HG03025 (cell line): Measurements from ENCODE around the gene NRAP.

Experiments used
- ATAC-seq: cut with Tn5 transposase; IDR thresholded peaks from one replicate; pipeline ENCODE4 v1.9.1; 2021; ENCODE audit warnings: mild to moderate bottlenecking, moderate library complexity; ENCODE audit not compliant: unreplicated experiment, low FRiP score

NRAP gene

DNA sequence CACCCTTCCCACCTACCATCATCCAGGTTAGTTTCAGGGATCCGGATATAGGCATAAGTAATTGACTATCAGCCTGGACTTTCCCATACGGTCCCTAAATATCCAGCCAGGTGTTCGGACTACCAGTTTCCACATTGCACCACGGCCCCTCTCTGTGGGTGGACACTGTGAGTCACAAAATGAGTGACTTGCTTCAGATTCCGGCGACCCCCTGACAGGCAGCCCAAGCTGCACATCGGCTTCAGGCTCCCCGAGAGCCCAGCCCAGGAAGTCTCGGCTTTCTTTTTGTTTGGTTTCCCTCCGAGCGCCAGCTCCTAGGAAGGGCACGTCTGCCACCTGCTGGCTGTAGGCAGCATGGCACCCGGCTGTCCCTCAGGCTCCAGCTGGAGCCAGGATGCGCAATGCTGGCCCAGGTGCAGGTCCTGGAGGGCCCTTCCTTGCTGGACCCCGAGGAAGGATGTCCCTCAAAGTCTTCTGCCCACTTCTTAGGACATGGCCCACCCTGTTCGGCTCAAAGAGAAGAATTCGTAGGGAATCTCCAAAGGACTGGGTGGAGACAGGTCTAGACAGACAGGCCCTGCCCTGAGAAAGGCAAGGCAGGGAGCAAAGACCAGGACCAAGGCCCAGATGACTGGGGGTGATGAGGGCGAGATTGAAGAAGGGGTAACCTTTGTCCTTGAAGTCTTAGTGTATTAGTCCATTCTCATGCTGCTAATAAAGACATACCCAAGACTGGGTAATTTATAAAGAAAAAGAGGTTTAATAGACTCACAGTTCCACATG, 100.3 kb downstream of the NRAP start:
- peak; percentile 97 for ATAC-seq

DNA sequence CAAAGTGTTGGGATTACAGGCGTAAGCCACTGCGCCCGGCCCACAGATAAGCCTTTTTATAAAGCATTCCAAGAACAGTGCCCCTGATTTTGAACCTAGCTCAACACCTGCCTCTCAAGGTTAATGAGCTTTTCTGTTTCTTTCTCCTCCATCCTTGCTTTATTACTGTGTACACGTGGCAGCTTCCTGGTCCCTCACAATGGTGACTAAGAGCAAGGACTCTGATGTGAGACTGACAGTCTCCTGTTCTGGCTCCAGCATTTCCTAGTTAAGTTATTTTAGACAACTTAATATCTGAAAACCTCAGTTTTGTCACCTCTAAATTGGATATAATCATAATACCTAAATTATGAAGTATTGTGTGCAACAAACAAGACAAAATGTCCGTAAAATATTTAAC, 101.1 kb downstream of the NRAP start:
- ATAC-seq: no peak

DNA sequence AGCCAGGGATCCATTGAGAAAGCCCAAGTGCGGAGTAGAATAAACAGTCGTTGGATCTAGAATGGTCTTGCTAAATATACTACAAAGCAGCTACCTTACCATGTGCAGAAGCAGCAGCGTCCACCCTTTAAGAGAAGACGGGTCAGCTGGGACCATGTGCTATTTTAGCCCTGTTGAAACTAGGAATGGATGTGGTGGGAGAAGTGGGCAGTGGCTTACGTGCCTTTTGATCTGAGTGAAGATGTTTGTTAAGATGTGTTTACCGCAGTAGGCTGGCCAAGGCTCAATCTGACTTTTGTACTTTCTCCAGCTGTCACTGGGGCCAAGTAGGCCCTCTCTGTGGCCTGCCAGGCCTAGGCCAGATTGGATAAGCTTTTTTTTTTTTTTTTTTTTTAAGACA, 101.8 kb downstream of the NRAP start:
- no peak for ATAC-seq

DNA sequence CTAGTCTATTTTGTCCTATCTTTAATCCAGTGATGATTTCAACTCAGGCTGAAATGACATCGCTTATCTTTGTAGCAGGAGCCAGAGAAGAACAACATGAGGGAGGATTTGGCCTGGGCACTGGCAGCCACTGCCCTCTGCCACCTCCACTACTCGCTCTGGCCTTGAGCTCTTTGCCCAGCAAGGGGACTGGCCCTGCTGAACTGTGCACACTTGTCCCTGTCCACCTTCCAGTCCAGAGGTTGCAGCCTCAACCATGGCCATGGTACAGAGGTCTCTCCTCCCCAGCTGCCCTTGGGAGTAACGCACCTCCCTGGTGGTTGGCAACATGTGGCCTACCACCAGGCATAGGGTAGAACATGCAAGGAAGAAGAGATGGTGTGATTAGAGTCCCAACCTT, 102.6 kb downstream of the NRAP start:
- ATAC-seq: no peak

DNA sequence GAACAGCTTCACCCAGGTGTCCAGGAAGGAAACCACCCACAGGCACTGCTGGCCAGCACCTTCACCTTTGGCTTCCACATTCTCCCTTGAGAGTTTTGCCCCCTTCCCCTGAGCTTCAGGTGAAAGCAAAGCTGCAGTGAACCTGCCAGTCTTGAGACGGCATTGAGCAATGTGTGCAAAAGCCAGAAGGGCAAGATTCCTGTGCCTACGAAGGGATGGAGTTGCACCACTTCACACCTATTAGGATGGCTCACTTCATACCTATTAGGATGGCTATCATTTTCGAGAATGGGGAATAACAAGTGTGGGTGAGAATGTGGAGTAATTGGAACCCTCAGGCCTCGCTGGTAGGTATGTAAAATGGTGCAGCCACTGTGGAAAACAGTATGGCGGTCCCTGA, 103.8 kb downstream of the NRAP start:
- ATAC-seq: no peak

DNA sequence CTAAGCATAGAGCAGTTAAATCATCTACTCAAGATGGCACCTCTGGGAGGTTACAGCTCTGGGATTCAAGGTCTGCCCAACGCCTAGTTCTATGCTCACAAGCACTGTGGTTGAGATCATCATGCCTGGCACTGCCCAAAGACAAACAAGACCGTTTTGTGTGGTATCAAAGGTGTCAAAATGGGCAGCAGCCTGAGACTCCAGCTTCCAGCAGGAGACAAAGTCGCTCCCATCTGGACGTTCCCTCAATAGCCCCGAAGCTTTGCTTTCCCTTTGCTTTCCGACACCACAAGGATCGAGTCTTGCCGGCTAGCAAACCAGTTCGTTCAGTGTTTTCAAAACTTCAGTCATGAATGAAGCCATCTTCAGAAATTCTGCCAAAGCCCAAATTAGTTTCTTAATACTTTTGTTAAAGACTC, 105.9 kb downstream of the NRAP start:
- no peak for ATAC-seq

DNA sequence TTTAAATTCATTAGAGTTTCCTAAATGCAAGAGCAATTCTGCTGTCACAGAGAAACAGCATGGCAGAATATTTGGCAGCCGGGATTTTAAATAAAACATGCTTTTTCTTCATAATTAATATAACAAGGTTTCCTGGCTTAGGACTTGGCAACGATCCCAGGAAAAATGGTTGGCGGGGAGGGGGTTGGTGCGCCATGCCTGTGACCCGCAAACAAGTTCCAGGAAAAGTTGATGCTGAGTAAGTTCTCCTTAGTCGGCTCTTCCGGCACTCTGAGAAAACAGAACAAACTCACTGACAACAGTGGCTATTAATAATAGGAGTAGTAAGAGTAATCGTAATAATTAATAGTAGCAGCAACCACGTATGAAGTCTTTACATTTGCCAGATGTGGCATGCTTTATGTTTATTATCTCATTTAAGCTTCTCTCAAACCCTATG, 106.4 kb downstream of the NRAP start:
- ATAC-seq: no peak

DNA sequence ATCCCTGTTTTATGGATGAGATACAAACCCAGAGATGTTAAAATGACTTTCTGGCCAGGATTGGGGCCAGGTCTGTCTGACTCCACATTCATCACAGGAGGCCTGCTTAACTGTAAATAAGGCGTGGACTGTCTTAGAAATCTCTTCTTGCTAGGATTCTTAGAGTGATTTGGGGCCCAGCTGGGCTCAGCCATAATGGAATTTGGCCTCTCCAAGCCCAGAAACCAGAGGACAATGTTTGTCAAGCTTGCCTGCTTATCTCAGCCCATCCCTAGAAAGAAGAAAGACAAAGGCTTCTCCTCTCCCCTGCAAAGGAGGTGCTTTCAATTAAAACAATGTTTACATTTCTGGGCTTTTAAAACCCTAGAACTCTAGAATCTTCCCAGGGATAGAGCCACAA, 108.1 kb downstream of the NRAP start:
- ATAC-seq: no peak

DNA sequence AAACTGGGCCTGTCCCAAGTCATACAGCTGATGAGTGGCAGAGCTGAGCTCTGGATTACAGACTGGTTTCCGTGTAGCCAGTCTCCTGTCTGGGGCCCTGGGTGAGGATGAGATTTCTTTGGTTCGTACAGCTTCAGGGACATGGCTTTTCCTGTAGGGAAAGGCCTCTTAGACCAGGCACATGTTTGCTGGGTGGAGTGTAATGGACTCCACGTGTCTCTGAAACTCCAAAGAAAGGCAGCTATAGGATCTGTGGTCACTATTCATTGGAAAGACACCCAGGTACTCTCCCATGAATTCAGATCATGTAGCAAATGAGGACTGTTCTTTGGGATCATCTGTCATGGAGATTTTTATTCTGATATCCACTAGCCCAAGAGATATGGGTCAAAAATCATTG, 108.6 kb downstream of the NRAP start:
- no peak for ATAC-seq

DNA sequence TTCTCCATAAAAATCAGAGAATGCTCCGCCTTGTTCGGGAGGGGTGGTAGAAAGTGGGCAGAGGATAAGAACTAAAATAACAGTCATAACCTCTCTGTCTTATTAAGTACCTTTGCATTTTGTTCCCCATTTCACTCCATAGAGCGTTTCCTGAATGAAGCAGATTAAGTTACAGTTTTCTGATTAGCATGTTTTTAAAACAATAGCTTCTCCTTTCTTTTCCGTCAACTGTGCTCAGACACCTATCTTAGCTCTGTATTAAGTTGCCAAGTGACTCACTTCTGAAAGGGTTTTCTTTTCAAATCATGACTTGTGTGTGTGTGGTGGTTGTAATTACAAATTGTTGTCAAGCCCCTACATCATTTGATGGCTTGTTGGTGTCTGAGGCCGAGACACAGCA, 109.6 kb downstream of the NRAP start:
- ATAC-seq: no peak

DNA sequence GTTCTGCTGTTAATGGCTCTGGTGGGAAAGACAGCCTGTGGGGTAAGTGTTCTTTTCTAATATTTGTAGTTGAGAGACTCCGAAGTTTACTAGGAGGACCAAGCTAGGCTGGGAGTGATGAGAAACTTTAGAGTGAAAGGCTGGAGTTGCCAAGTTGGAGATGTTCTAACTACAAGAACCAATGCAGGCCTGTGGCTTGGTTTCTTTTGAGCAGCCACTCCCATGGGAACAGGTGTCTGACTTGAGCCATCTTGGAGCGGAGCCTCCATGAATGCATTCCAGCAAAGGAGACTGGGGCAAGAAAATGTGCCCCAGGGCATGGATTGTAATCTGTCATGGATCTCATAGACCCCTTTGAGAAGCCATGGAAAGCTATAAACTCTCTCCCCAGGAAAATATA, 110.7 kb downstream of the NRAP start:
- ATAC-seq: no peak

DNA sequence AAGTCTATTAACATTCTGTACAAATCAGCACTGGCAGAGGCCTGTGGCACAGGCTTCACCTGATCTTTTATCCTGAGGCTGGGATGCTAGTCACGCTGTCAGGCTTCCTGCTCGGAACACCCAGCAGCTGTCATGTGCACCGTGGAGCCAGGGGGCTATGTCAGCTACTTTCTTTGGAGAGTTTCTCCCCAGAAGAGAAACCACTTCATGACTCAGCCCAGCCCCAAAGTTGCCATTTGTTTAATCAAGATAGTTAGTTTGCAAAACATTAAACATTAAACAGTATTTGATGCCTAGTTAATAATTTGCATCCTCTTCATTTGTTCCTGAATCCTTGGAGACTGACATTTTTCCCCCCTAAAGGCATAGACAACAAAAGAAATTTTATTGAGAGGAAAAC, 111.1 kb downstream of the NRAP start, which contains the start of gene HABP2:
Gene HABP2 (plus strand): TSS at position 353 of the 400 bp plus-strand sequence. CDS start 69 bp downstream, outside the sequence.
- ATAC-seq: no peak

DNA sequence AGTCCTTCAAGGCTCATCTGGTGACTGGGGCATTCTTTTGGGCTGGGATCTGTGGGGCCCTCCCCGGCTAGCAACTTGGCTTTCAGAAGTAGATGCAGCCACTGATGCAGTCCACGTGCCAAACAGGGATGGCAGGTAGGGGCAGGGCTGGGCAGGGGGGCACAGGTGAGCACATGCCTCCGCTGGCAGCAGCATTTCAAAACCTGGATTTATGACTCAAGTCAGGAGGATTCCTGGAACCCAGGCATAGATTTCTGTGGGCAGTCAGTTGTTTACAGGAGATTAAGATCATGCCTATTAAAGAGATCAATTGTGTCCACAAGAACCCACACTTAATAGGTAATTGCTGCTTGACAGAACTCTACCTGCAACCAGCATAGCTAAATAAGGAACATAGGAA, 111.8 kb downstream of the NRAP start:
- no peak for ATAC-seq

DNA sequence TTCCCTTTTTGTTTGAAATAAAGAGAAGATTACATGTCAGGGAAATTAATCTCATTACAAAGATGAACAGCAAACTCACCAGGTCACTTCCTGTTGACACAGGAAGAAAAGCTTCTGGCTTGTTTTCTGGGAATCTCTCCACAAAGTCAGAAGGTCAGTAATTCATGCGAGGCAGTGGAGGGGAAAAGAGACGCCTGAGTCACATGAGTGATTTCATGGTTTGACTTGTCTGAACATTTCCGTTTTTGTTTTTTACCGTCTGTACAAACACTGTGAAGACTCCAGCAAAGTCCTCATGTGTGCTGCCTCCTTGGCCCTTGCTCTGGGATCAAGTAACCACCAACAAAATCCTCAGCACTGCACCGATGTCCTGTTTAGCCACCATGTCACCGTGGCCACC, 113.5 kb downstream of the NRAP start:
- ATAC-seq: no peak

DNA sequence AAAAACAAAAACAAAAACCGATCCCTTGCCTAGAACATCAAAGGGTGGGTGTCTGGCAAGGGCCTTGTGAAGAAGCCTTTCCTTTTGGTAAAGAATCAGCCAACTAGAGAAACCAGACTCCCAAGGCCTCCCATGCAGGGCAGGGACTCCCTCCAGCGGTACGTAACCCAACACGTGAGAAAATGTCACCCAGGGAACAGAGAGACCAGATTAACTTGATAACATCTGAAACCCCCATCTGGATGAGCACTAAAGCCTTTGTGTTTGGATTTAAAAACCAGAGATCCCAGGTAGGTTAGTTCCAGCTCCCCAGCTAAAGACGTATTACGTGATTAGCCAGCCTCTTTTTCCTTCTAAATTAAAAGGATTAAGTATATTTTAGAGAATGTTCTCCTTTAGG, 114.0 kb downstream of the NRAP start:
- no peak for ATAC-seq

DNA sequence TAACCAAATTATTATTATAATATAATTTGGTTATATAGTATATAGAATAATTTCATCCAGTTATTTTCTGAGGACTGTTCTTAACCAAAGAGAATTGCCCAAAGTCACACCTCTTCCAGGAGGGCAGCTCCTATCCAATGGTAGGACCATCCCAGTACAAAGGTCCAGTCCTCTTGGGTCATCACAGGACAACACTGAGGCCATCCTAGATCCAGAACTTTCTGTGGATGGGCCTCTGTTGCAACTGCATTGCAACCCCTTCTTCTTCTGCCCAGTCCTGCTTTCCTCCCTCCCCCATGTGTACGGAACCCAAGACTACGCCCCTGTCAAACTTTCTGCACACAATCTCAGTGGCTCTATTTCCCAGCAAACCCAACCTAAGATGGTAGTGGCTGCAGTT, 116.4 kb downstream of the NRAP start:
- no peak for ATAC-seq

DNA sequence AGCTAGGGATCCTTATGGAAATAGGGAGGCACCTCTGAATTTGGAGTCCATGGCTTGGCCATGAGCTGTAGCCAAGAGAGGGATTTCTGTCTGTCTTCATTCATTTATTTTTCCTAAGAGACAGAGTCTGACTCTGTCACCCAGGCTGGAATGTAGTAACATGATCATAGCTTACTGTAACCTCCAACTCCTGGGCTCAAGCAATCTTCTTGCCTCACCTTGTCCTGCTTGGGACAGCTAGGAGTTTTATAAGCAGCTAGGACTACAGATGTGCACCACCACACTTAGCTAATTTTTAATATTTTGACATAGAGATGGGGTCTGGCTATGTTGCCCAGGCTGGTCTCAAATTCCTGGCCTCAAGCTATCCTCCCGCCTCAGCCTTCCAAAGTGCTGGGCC, 119.4 kb downstream of the NRAP start:
- no peak for ATAC-seq

DNA sequence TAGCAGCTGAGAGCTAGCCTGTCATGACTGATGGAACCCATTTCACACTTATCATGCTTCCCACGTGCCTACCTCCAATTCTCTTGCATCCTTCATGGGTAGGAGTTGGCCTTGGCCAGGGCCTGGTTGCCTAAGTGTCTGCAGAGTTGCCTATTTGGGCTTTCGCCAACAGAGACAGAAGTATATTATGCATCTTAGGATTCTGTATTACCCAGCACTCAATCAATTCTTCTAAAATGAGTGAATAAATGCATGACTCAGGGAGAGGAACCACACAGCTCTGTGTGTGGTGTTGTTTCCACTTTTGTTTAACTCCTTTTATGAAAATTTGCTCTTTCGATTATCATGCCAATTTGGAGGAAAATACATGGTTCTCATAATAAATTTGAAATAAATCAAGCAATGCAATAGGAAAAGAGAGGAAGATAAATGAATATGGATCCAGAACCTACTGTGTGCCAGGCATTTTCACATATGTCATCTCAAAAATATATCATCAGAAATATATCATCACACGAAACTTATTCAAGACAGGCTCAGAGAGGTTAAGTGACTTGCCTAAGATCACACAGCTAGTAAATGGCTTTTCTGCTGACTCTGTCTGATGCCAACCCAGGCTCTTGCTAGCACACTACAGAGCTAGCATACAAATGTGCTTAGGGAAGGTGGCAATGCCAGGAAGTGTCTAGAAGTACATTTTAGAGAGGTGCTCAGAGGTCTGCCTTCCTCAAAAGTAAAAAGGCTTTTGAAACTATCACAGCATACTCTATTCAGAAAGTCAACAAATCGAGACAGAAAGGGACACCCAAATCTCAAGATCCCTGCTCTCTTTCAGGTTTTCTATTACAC, 120.5 kb downstream of the NRAP start:
- ATAC-seq: no peak

DNA sequence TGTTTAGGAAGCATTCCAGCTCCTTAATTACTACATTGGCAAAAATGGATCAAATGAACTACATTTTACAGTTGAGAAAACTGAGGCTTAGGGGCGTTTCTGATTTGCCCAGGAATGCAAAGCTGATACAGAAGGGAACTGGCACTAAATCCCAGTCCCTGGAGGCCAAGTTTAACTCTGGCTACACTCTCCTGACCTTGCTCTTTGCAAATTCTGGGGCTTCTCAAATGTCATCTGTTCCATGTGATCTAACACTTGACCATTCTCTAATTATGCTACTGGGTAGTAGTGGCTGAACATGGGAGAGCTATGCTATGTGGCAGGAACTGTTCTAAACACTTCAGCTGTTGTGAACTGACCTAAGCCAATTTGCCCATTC, 122.3 kb downstream of the NRAP start:
- no peak for ATAC-seq

DNA sequence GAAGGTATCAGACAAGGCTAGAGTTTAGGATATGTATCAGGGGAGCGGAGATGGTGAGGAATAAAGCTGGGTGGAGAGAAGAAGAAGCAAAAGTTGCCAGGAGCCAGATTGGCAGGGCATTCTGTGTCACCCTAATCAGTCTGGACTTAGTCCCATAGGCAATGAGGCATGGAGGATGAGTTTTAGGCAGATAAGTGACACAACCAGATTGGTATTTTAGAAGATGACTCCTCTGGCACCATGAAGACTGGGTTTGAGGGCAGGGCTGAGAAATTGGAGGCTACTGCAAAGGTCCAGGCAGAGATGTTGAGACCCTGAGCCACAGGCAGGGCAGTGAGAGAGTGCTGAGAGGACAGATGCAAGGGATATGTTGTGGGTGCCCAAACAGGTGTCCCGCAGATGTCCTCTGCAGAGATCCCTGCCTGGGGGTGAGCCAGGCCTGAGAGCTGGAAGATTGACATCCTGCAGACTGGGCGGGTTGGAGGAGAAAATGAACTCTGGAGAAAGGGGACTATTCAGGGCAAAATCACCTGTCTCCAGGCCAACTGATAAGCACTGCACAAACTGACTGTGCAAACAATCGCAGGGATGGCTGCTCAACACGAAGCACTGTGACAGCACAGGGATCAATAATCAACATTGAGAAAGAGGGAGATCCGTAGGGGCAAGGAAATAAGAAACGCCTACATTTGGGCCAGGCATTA, 122.8 kb downstream of the NRAP start:
- ATAC-seq: no peak

DNA sequence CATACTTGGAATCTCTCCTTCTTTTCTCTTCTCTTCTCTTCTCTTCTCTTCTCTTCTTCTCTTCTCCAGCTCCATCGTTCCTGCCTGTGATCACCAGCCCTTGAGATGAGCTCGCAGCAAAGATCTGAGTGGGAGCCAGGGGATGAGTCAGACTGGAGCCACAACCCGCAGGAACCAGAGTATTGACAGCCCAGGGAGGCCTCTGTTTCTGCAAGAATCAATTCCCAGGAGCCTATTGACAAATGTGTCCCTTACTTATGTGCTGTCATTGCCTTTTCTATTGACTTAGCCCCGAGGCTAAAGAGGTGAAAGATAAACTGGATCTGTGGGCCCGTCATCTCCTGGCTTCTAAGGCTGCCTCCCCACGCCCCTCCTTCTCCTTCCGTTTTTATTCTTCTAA, 124.1 kb downstream of the NRAP start:
- no peak for ATAC-seq
